ENCODE data around the gene ITGB5. TPM values are rescaled to one million over a fixed set of nuclear protein-coding genes. Genes with fewer than 3 reads are reported as not detected.

The ITGB5 gene
- total and polyA plus RNA-seq, 2 donors (not counting 3 experiments of a cell fraction or from before 2014, with no cell fraction given), result 144 to 170 TPM

GRCh38 chr3:124935794-124936542 is 48.8 kb upstream of the ITGB5 start:
- Histone ChIP-seq H3K4me1 (ENCODE audit: control insufficient read depth, extremely low read depth, insufficient read depth, low read length) (no peaks in the 10 kb centered on the region), H3K36me3 (ENCODE audit: control insufficient read depth in 2 of 2, extremely low read depth in 1 of 2, insufficient read depth in 2 of 2, low read length in 2 of 2) (no peaks in the 10 kb centered on the region)
- no TSS peak for BruUV-seq (replicated peaks)

More at GRCh38 chr3:124935794-124936542, 48.8 kb upstream of the ITGB5 start:
- Histone ChIP-seq H3K9me3 (replicated peaks; ENCODE audit: control insufficient read depth, insufficient read depth, low read length) (no peaks in the 10 kb centered on the region), H2AFZ (ENCODE audit: low read depth, low read length) (no peak overlapping the region), H3K9ac (replicated peaks; ENCODE audit: extremely low read depth, insufficient read depth, low read length) (no peak overlapping the region), H3K4me3 (replicated peaks in 1 of 3; ENCODE audit: insufficient read depth in 1 of 3, low read depth in 1 of 3, low read length in 3 of 3) (no peak overlapping the region), H3K27ac (ENCODE audit: insufficient read depth, low read depth, low read length) (no peak overlapping the region), H3K79me2 (ENCODE audit: control insufficient read depth, insufficient read depth, low read length) (no peaks in the 10 kb centered on the region), H3K9me1 (replicated peaks; ENCODE audit: control insufficient read depth, extremely low read depth, insufficient read depth, low read length) (no peaks in the 10 kb centered on the region), H4K20me1 (replicated peaks; ENCODE audit: control insufficient read depth, extremely low read depth, insufficient read depth, low read length) (no peaks in the 10 kb centered on the region), H3K27me3 (ENCODE audit: control insufficient read depth in 2 of 2, insufficient read depth in 2 of 2, low read length in 2 of 2) (peaks cover 1 to 2% of the 10 kb centered on the region in 2 experiments), H3K4me2 (ENCODE audit: insufficient read depth, low read length) (no peak overlapping the region)
- ChIA-PET CTCF (interaction anchor here (1.0 to 1.4 kb wide), 4 partner anchors 15 to 184 kb away, joined by 3 read pairs; no protein-coding TSS in a partner anchor), POLR2A (interaction anchor here (0.6 kb wide), 1 partner anchor 239 kb away, joined by 4 read pairs; no protein-coding TSS in a partner anchor)
- TF ChIP-seq JUN (IDR thresholded peaks at IDR 0.05; ENCODE audit: borderline replicate concordance, insufficient read depth, insufficient read length, low read depth) (no peak), MYC (IDR thresholded peaks at IDR 0.05; ENCODE audit: low read depth, low read length) (no peak), EZH2 (IDR thresholded peaks at IDR 0.05; ENCODE audit: borderline replicate concordance, low read depth, low read length, severe bottlenecking) (no peak), CTCF (IDR thresholded peaks at IDR 0.05; ENCODE audit: extremely low read depth in 1 of 2, insufficient read depth in 1 of 2, low read depth in 1 of 2, low read length in 2 of 2) (no peak), FOS (IDR thresholded peaks at IDR 0.05; ENCODE audit: borderline replicate concordance, insufficient read depth, low read length) (no peak), POLR2A (IDR thresholded peaks at IDR 0.05; ENCODE audit: low read depth, low read length) (no peak), GATA2 (IDR thresholded peaks at IDR 0.05; ENCODE audit: insufficient read depth, insufficient read length, low read depth, low read length) (no peak), MAX (IDR thresholded peaks at IDR 0.05; ENCODE audit: insufficient read depth, insufficient read length) (no peak), POLR2AphosphoS5 (IDR thresholded peaks at IDR 0.05; ENCODE audit: insufficient read depth, low read depth, low read length) (no peak)
- intact Hi-C loops (cut with micrococcal nuclease) (no loop called here), dilution Hi-C loops (cut with MboI; ENCODE audit: extremely low pct_ligation_motif_present, low sequenced_read_pairs) (no loop called here)
- DNase-seq (ENCODE audit: low read depth, low spot score) (no peak), FAIRE-seq (no peak)

Measured in endothelial cell of umbilical vein (primary cell).